GM23338 (cell line): ENCODE data around the gene ABHD16A.

Source experiments
- CTCF ChIP-seq, 2 experiments: fragments of 200-600 bp in 1 of 2; sonication (generic) in 1 of 2; conservative IDR thresholded peaks; 2 replicates each; pipeline versions ENCODE4 v1.5.1 to v1.6.1; 2016 to 2017; ENCODE audit warnings: antibody characterized with exemption in 2 of 2, low read depth in 2 of 2, mild to moderate bottlenecking in 2 of 2, moderate library complexity in 1 of 2
- EZH2 ChIP-seq: fragments of 200-600 bp; sonication (generic); IDR thresholded peaks from one replicate; pipeline ENCODE4 v1.8.0; 2017; ENCODE audit warnings: antibody characterized with exemption, mild to moderate bottlenecking, low read depth; ENCODE audit not compliant: unreplicated experiment
- STAT1 ChIP-seq: IDR thresholded peaks from one replicate; pipeline ENCODE4 v1.6.1; 2016; ENCODE audit warnings: antibody characterized with exemption; ENCODE audit not compliant: unreplicated experiment
- ZNF331 ChIP-seq: fragments of 250-450 bp; sonication (Bioruptor Pico); IDR thresholded peaks from 2 replicates; pipeline ENCODE4 v1.5.0; 2020; ENCODE audit warnings: low read depth, mild to moderate bottlenecking, moderate library complexity

GRCh38 chr6:31742894-31743293 lies 39.8 kb upstream of the ABHD16A start:
- TF ChIP-seq CTCF (conservative IDR thresholded peaks at IDR 0.05; ENCODE audit: low read depth in 2 of 2) (no peak), STAT1 (no peak), EZH2 (no peak), ZNF331 (CRISPR knock-in tag) (no peak)
